GM21526 (cell line): ENCODE results near the gene FANCC.

Experiments used
- ATAC-seq: cut with Tn5 transposase; IDR thresholded peaks from one replicate; pipeline ENCODE4 v1.9.1; 2021; ENCODE audit warnings: moderate library complexity; ENCODE audit not compliant: unreplicated experiment, low FRiP score

The FANCC gene, protein sequence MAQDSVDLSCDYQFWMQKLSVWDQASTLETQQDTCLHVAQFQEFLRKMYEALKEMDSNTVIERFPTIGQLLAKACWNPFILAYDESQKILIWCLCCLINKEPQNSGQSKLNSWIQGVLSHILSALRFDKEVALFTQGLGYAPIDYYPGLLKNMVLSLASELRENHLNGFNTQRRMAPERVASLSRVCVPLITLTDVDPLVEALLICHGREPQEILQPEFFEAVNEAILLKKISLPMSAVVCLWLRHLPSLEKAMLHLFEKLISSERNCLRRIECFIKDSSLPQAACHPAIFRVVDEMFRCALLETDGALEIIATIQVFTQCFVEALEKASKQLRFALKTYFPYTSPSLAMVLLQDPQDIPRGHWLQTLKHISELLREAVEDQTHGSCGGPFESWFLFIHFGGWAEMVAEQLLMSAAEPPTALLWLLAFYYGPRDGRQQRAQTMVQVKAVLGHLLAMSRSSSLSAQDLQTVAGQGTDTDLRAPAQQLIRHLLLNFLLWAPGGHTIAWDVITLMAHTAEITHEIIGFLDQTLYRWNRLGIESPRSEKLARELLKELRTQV

DNA sequence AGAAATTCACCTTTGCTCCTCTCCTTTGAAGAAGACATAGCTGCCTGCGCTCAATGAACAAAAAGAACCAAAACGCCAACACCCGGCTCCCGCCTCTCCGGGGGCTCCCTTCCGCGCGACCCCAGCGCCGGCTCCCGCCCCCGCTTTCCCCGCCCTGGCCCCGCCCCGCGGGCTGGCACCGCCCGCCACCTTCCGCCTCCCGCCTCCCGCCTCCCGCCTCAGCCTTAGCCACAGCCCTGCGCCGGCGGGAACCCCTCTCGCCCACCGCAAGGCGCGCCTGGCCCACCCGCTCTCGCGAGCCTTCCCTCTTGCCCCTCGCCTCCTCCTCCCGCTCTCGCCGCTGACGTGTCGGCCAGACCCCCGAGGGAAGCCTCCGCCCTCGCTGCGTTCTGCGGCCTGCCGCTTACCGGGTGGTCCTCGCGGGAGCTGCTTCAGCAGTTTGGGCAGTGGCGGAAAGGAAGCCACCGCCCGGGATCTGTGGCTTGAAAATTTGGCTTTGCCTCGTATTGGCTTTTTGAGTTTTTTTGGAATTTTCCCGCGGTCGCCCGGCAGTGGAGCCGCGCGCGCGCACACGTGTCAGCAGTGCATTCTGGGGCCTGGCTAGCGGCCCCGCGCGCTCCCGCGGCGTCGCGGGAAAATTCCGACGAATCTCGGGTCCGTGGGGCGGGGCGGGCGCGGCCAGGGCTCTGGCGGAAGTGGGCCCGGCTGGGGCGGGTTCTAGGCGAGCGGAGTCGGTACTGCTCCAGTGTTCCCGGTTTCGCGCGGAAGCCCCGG, at the start of gene FANCC:
Gene FANCC, minus strand, starts transcription at position 591 of the 774 bp plus-strand sequence. CDS start 68,418 bp downstream, outside the sequence.
- peak; percentile 75 for ATAC-seq

- ATAC-seq: no peak
Measured at GRCh38 chr9:95366731-95367325, 49.3 kb upstream of the FANCC start.

DNA sequence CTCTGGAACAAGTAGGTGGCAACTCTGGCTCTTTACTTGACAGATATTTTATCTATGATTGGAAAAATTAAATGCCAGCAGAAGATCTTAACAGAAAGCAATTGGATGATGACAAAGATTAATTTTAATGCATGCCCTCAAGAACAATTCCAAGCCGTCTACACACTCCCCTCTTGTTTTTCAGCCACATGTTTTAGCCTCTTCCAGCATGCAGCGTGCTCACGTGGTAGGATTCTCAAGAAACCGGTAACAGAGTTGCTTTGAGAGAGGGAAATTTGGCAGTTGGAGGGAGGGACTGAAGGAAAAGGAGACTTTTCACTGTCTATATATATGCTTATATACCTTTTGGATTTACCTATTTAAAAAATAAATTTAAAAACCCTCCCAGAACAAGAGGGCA, 48.3 kb upstream of the FANCC start:
- no peak for ATAC-seq

DNA sequence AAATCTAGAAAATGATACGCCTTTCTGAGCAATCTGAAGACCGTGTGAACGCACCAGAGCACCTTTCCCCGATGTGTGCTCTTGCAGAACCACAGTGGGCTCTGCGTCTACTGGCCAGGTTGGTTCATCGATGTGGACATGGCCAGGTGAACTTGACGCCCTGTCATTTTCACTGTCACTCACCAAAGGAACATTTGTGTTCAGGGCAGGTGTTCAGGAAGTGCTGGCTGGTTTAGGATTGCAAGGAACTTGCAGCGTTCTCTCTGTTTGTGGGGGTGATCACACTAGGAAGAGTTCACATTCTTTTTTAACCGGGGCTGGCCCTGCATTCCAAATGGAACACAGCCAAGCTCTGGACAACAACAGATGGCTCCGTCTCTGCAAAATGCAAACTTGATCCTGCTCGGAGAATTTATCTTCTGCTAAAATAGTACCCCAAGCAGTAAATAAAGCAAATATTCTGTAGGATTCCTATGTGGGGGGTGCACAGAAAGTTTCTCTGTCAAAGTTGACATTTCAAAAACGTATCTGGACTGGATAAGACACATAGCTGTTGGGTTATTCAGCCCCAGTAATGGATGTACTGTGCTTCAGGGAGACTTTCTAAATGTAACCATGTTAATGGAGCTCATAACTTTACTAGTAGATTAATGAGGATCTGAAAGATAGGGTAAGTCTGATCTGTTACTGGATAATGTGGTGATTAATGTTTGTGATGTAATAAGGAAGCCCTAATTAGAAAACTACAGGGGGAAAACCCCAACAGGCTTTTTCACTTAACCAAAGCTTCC, 45.7 kb upstream of the FANCC start:
- ATAC-seq: no peak

- no peak for ATAC-seq
Measured at GRCh38 chr9:95360866-95361265, 43.4 kb upstream of the FANCC start.

DNA sequence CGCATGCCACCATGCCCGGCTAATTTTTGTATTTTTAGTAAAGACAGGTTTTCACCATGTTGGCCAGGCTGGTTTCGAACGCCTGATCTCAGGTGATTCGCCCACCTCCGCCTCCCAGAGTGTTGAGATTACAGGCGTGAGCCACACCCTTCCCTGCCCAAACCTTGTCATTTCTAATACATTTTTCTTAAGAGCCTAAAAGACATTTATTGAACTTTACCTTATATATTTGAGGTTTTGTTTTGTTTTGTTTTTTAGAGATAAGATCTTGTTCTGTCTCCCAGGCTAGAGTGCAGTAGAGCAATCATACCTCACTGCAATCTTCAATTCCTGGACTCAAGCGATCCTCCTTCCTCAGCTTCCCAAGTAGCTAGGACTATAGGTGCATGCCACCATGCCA, 39.8 kb upstream of the FANCC start:
- ATAC-seq: no peak

- no peak for ATAC-seq
Measured at GRCh38 chr9:95355500-95355899, 38.0 kb upstream of the FANCC start.

- ATAC-seq: no peak
Measured at GRCh38 chr9:95351051-95351450, 33.5 kb upstream of the FANCC start.

GRCh38 chr9:95350266-95350665, 32.8 kb upstream of the FANCC start:
- ATAC-seq: no peak

DNA sequence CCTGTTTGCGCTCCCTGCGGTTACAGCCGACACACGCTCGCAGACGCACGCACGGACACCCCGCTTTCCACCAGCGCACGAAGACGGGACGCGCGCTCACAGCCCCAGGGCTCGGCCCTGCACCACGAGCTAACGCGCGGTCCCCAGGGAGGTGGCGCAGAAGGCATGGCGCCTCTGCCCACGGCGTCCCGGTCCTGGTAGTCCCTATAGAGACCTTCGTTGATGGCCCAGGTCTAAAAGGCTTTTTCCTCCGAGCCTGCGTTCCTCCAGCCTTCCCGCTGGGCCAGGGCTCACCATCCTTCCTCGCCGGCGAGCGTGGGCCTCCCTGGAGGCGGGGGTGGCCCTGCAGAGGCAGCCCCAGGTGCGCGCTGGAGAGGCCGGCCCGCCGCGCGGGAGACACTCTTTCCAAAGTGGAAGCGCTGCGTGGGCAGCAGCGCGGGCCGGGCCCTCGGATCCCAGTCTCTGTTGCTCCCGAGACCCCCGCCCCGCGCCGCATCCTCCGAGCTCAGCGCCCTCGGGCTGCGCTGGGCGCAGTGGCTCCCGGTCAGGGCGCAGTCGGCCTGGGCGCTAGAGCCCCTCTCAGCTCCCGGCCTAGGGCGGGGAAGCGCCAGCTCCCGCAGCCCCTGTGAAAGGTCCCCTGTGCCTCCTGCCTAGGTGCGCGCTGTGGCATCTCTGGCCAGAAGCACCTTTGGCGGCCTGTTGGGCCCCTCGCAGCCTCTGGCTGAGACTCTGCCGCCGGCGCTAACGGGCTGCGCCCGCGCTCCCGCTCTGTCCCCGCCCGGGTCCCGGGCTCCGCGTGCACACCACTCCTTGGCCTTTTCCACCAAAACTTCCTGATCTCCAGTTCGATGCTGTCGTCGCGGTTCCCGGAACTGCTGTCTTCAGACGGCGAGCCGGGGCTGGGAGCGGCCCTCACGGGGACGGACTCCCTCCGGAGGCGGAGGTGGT, 31.9 kb upstream of the FANCC start:
- ATAC-seq: no peak

- ATAC-seq: no peak
Measured at GRCh38 chr9:95346021-95346420, 28.5 kb upstream of the FANCC start.

DNA sequence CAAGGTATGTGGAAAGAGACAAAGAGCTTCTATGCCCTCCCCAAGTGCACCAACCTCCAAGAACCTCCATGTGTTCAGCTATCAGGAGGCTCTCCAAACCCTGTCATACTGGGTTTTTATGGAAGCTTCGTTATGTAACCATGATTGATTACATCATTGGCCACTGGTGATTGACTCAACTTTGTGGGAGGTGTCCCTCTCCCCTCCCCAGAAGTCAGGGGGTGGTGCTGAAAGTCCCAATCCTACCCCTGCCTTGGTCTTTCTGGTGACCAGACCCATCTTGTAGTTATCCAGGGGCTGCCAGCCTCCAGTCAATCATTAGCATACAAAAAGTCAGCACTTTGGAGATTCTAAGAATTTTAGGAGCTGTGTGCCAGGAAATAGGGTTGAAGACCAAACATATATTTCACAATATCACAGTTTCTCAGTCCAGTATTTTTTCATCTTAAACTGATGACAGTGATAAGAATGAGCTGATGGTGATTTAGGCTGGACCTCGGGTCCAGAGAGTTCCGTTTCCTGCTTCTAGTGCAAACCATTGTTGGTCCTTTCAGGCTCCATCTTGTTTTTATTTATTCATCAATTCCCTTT, 27.3 kb upstream of the FANCC start:
- no peak for ATAC-seq

GRCh38 chr9:95343725-95344287, 26.3 kb upstream of the FANCC start:
- no peak for ATAC-seq

GRCh38 chr9:95342571-95342970, 25.1 kb upstream of the FANCC start:
- no peak for ATAC-seq

DNA sequence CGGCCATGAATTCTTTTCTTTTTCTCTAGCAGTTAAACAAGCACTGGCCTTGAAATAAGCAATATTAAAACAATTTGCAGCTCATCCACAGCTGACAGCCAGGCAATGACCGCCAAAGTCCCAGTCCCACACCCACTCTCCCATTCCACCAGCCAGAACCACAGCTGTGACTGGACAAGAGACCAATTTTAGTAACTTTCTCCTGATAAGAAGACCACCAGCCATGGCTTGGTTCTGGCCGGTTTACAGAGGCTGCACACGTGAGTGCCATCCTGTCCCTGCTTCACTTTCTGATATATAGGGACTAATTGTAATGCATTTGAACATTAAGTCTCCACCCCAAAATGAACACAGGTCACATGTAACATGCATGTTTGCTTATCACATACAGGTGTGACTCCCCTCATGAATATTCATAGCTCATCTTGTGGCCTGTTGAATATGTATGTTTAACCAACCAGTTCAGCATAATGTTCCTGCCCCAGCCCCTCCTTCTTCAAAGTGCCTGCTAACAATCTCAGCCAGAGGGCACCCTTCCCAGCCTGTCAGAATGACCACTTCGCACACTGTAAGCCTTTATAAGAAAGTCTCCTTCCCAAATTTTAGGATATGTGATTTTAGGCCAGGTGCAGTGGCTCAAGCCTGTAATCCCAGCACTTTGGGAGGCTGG, 23.9 kb upstream of the FANCC start:
- ATAC-seq: no peak

DNA sequence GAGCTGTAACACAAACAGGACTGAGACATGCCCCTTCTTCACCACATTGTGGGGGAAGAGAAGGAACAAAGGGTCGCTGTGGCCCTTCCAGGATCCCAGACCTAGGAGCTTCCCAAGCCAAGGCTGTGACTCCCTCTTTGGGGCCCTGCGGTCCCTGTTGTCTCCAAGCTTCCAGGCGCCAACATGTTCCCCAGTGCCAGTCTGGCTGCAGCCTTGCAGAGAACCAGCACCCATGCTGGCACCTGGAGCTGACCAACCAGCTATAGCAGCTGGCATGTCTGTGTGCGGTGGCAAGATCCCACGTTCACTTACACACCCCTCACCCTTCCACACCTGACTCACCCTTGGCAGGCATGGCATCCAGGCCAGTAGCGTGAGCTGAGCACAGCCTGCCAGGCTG, 20.7 kb upstream of the FANCC start:
- no peak for ATAC-seq

DNA sequence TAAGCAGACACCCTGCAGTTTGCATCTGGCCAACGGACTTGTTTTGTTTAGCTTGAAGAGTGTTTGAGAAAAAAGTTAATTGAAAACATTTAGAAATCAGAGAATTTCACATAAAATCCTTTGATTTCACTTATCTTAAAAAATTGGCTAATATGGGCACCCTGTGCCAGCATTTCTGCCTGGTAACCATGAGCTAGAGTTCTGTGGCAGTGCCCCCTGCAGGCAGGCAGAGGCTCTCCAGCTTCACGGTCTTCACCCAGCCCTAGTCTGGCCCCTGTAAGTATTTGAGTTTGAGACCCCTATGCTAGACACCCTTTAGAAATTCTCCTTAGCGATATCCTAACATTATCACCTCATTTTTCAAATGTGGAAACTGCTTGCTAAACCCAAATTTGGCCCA, 18.8 kb upstream of the FANCC start:
- ATAC-seq: no peak

GRCh38 chr9:95333426-95333825, 15.9 kb upstream of the FANCC start:
- ATAC-seq: no peak
